Retinal pigment epithelial cell (primary cell): Measurements from ENCODE around the gene CEACAM20.

Experiments
- DNase-seq: peaks from one replicate; pipeline ENCODE4 v3.0.0-alpha.2; 2010; ENCODE audit warnings: low read depth
- H3K4me3 ChIP-seq: 2 replicates; pipeline ENCODE4 v1.5.1; 2011; ENCODE audit warnings: mild to moderate bottlenecking, low read length, control low read depth, moderate library complexity
- CTCF ChIP-seq: conservative IDR thresholded peaks from 2 replicates; pipeline ENCODE4 v1.5.1; 2011; ENCODE audit warnings: low read depth, low read length, control low read depth, inconsistent platforms

Gene CEACAM20

GRCh38 chr19:44512326-44513298 lies 16.9 kb downstream of the CEACAM20 start:
- no peak for DNase-seq
- H3K4me3 ChIP-seq: no peak overlapping the region
- peak; percentile 72 for TF ChIP-seq CTCF

GRCh38 chr19:44509478-44509877 lies 20.0 kb downstream of the CEACAM20 start:
- no peak for DNase-seq
- no peak for TF ChIP-seq CTCF
- H3K4me3 ChIP-seq: no peak overlapping the region

GRCh38 chr19:44499962-44500949 lies 29.2 kb downstream of the CEACAM20 start, which contains the start of gene ZNF180:
ZNF180 (minus strand) TSS chr19:44500522; CDS start chr19:44497334, 3,188 bp downstream.
- H3K4me3 ChIP-seq: peak within 1 kb of the TSS; percentile 87
- TF ChIP-seq CTCF: peak; percentile 50
- DNase-seq: peak; percentile 77

- DNase-seq: no peak
- H3K4me3 ChIP-seq: peak overlapping the region; percentile 87
- peak; percentile 6 for TF ChIP-seq CTCF
These were observed 29.9 kb downstream of the CEACAM20 start for GRCh38 chr19:44499559-44499958.

GRCh38 chr19:44498988-44499387 lies 30.5 kb downstream of the CEACAM20 start:
- DNase-seq: no peak
- TF ChIP-seq CTCF: no peak
- H3K4me3 ChIP-seq: peak overlapping the region; percentile 87

- no peak overlapping the region for H3K4me3 ChIP-seq
- DNase-seq: no peak
- TF ChIP-seq CTCF: no peak
These were observed 32.8 kb downstream of the CEACAM20 start for GRCh38 chr19:44496711-44497110.
